ENCODE measurements around the gene VDR. TPM values are rescaled to one million over a fixed set of nuclear protein-coding genes. Genes with fewer than 3 reads are reported as not detected.

Gene VDR
- polyA plus RNA-seq, 1 donor from 2014 or later, result not detected

GRCh38 chr12:47891356-47891755 is 13.4 kb downstream of the VDR start:
- Histone ChIP-seq H4K20me1 (ENCODE audit: insufficient read depth) (no peaks in the 10 kb centered on the region), H3K79me2 (replicated peaks; ENCODE audit: insufficient read depth, low read length) (no peaks in the 10 kb centered on the region), H3K9ac (ENCODE audit: low read length) (no peak overlapping the region), H3K9me2 (ENCODE audit: insufficient read depth, low read length) (no peaks in the 10 kb centered on the region), H3K4me2 (ENCODE audit: low read length) (no peak overlapping the region), H3K27me3 (ENCODE audit: insufficient read depth, low read depth, low read length) (no peaks in the 10 kb centered on the region), H3K9me3 (ENCODE audit: low read length) (no peaks in the 10 kb centered on the region), H3K27ac (ENCODE audit: low read length) (no peak overlapping the region), H3F3A (ENCODE audit: insufficient read depth, low read length, poor library complexity, severe bottlenecking) (no peaks in the 10 kb centered on the region), H3K36me3 (ENCODE audit: insufficient read depth, low read length) (no peaks in the 10 kb centered on the region), H2AFZ (ENCODE audit: low read depth, low read length) (no peak overlapping the region), H3K4me3 (ENCODE audit: low read length) (no peak overlapping the region)
- no peak for TF ChIP-seq RAD21 (conservative IDR thresholded peaks at IDR 0.05)
- no peak for TF ChIP-seq REST (IDR thresholded peaks at IDR 0.05; ENCODE audit: borderline replicate concordance)
- no peak for TF ChIP-seq TAF1 (IDR thresholded peaks at IDR 0.05; ENCODE audit: low read depth)

GRCh38 chr12:47889040-47889439 is 15.8 kb downstream of the VDR start:
- Histone ChIP-seq H3K79me2 (replicated peaks; ENCODE audit: insufficient read depth, low read length) (no peaks in the 10 kb centered on the region), H3F3A (ENCODE audit: insufficient read depth, low read length, poor library complexity, severe bottlenecking) (no peaks in the 10 kb centered on the region), H2AFZ (ENCODE audit: low read depth, low read length) (no peak overlapping the region), H3K4me3 (ENCODE audit: low read length) (no peak overlapping the region), H3K9me2 (ENCODE audit: insufficient read depth, low read length) (no peaks in the 10 kb centered on the region), H3K9ac (ENCODE audit: low read length) (no peak overlapping the region), H3K9me3 (ENCODE audit: low read length) (no peaks in the 10 kb centered on the region), H3K27me3 (ENCODE audit: insufficient read depth, low read depth, low read length) (no peaks in the 10 kb centered on the region), H3K4me2 (ENCODE audit: low read length) (no peak overlapping the region), H3K36me3 (ENCODE audit: insufficient read depth, low read length) (no peaks in the 10 kb centered on the region), H4K20me1 (ENCODE audit: insufficient read depth) (no peaks in the 10 kb centered on the region), H3K27ac (ENCODE audit: low read length) (no peak overlapping the region)
- TF ChIP-seq CTCF (IDR thresholded peaks at IDR 0.05; ENCODE audit: poor library complexity, severe bottlenecking) (no peak), RAD21 (conservative IDR thresholded peaks at IDR 0.05) (no peak), SMC3 (conservative IDR thresholded peaks at IDR 0.05; ENCODE audit: poor library complexity) (no peak), POLR2AphosphoS5 (IDR thresholded peaks at IDR 0.05) (no peak), TAF1 (IDR thresholded peaks at IDR 0.05; ENCODE audit: low read depth) (no peak), MXI1 (conservative IDR thresholded peaks at IDR 0.05; ENCODE audit: poor library complexity, severe bottlenecking) (no peak), EP300 (conservative IDR thresholded peaks at IDR 0.05; ENCODE audit: poor library complexity, severe bottlenecking) (no peak), EZH2 (IDR thresholded peaks at IDR 0.05; ENCODE audit: borderline replicate concordance, insufficient read depth, low read length, poor library complexity, severe bottlenecking) (no peak), REST (IDR thresholded peaks at IDR 0.05; ENCODE audit: borderline replicate concordance) (no peak)
